ENCODE data around the gene HES3.

- TF ChIP-seq REST (IDR thresholded peaks at IDR 0.05; ENCODE audit: low read depth, low read length): no peak
- TF ChIP-seq EP300 (IDR thresholded peaks at IDR 0.05; ENCODE audit: borderline replicate concordance in 1 of 2, low read depth in 1 of 2, low read length in 1 of 2): no peak
Observed at GRCh38 chr1:6239213-6239752, 4.7 kb upstream of the HES3 start.
